ENCODE results near the gene CD63. TPM values are rescaled to one million over a fixed set of nuclear protein-coding genes. Genes with fewer than 3 reads are reported as not detected.
A peak's percentile ranks its signal among the peaks of the same experiment; 100 is the strongest.

The CD63 gene
- total RNA-seq, 2 donors from 2014 or later = 211 to 237 TPM

GRCh38 chr12:55720071-55720564 is 8.7 kb downstream of the CD63 start, which contains the start of gene RDH5:
RDH5 (plus strand) TSS chr12:55720393; CDS start chr12:55721185, 792 bp downstream.
- H3K4me3 Mint-ChIP-seq = no peak within 1 kb of the TSS
- H3K27me3 Mint-ChIP-seq = no peaks in the 10 kb centered on the region
- no peaks in the 10 kb centered on the region for H3K9me3 Mint-ChIP-seq
- H3K36me3 Mint-ChIP-seq (ENCODE audit: low read depth) = peaks cover 30% of the 10 kb centered on the region
- H3K4me1 Mint-ChIP-seq = peaks cover 28% of the 10 kb centered on the region
- no peak within 1 kb of the TSS for H3K27ac Mint-ChIP-seq
- ATAC-seq (replicated peaks) = no peak

- peaks cover 23% of the 10 kb centered on the region for H3K4me1 Mint-ChIP-seq
- peaks cover 23% of the 10 kb centered on the region for H3K36me3 Mint-ChIP-seq (ENCODE audit: low read depth)
- H3K27ac Mint-ChIP-seq = no peak overlapping the region
- ATAC-seq (replicated peaks) = no peak
- H3K4me3 Mint-ChIP-seq = no peak overlapping the region
- H3K9me3 Mint-ChIP-seq = no peaks in the 10 kb centered on the region
- no peaks in the 10 kb centered on the region for H3K27me3 Mint-ChIP-seq
Measured at GRCh38 chr12:55719371-55719770, 9.4 kb downstream of the CD63 start.

- Mint-ChIP-seq H3K27ac (no peak overlapping the region), H3K36me3 (ENCODE audit: low read depth) (peaks cover 18% of the 10 kb centered on the region), H3K4me1 (peaks cover 23% of the 10 kb centered on the region), H3K27me3 (no peaks in the 10 kb centered on the region), H3K9me3 (no peaks in the 10 kb centered on the region), H3K4me3 (peak overlapping the region; percentile 94)
- ATAC-seq (replicated peaks) = no peak
Measured at GRCh38 chr12:55718624-55719275, 10.1 kb downstream of the CD63 start.

GRCh38 chr12:55718015-55718414 is 10.8 kb downstream of the CD63 start:
- Mint-ChIP-seq H3K4me3 (peak overlapping the region; percentile 94), H3K36me3 (ENCODE audit: low read depth) (peaks cover 12% of the 10 kb centered on the region), H3K27me3 (no peaks in the 10 kb centered on the region), H3K27ac (peak overlapping the region; percentile 98), H3K4me1 (peaks cover 23% of the 10 kb centered on the region), H3K9me3 (no peaks in the 10 kb centered on the region)
- no peak for ATAC-seq (replicated peaks)

GRCh38 chr12:55717011-55718007 is 11.5 kb downstream of the CD63 start:
- H3K36me3 Mint-ChIP-seq (ENCODE audit: low read depth) = peaks cover 12% of the 10 kb centered on the region
- peaks cover 23% of the 10 kb centered on the region for H3K4me1 Mint-ChIP-seq
- H3K4me3 Mint-ChIP-seq = peak overlapping the region; percentile 94

GRCh38 chr12:55716582-55716957 is 12.2 kb downstream of the CD63 start:
- Mint-ChIP-seq H3K27ac (peak overlapping the region; percentile 98), H3K4me3 (peak overlapping the region; percentile 94), H3K4me1 (peaks cover 23% of the 10 kb centered on the region), H3K9me3 (no peaks in the 10 kb centered on the region), H3K36me3 (ENCODE audit: low read depth) (peaks cover 12% of the 10 kb centered on the region), H3K27me3 (no peaks in the 10 kb centered on the region)
- no peak for ATAC-seq (replicated peaks)

More at GRCh38 chr12:55717011-55718007, 11.5 kb downstream of the CD63 start:
- H3K9me3 Mint-ChIP-seq = no peaks in the 10 kb centered on the region
- peak; percentile 75 for ATAC-seq (replicated peaks)
- H3K27ac Mint-ChIP-seq = peak overlapping the region; percentile 98
- no peaks in the 10 kb centered on the region for H3K27me3 Mint-ChIP-seq

GRCh38 chr12:55715833-55716581 is 12.8 kb downstream of the CD63 start, which contains the start of gene BLOC1S1:
BLOC1S1 (plus strand) TSS chr12:55716046; CDS start chr12:55716052, 6 bp downstream.
- H3K4me1 Mint-ChIP-seq = peaks cover 23% of the 10 kb centered on the region
- peak within 1 kb of the TSS; percentile 94 for H3K4me3 Mint-ChIP-seq
- H3K27ac Mint-ChIP-seq = peak within 1 kb of the TSS; percentile 98
- H3K36me3 Mint-ChIP-seq (ENCODE audit: low read depth) = peaks cover 12% of the 10 kb centered on the region
- no peaks in the 10 kb centered on the region for H3K9me3 Mint-ChIP-seq
- no peaks in the 10 kb centered on the region for H3K27me3 Mint-ChIP-seq
- peak; percentile 91 for ATAC-seq (replicated peaks)

- H3K4me3 Mint-ChIP-seq = peak overlapping the region; percentile 94
- no peak for ATAC-seq (replicated peaks)
- H3K27me3 Mint-ChIP-seq = no peaks in the 10 kb centered on the region
- H3K4me1 Mint-ChIP-seq = peaks cover 23% of the 10 kb centered on the region
- H3K27ac Mint-ChIP-seq = peak overlapping the region; percentile 98
- H3K36me3 Mint-ChIP-seq (ENCODE audit: low read depth) = peaks cover 12% of the 10 kb centered on the region
- no peaks in the 10 kb centered on the region for H3K9me3 Mint-ChIP-seq
Measured at GRCh38 chr12:55715169-55715764, 13.5 kb downstream of the CD63 start.

GRCh38 chr12:55713721-55714120 is 15.1 kb downstream of the CD63 start:
- Mint-ChIP-seq H3K9me3 (no peaks in the 10 kb centered on the region), H3K36me3 (ENCODE audit: low read depth) (peaks cover 12% of the 10 kb centered on the region), H3K4me3 (no peak overlapping the region), H3K27ac (no peak overlapping the region), H3K27me3 (peaks cover 10% of the 10 kb centered on the region), H3K4me1 (peaks cover 28% of the 10 kb centered on the region)
- no peak for ATAC-seq (replicated peaks)

- Mint-ChIP-seq H3K36me3 (ENCODE audit: low read depth) (peaks cover 12% of the 10 kb centered on the region), H3K4me3 (no peak overlapping the region), H3K9me3 (no peaks in the 10 kb centered on the region), H3K27ac (no peak overlapping the region), H3K27me3 (peaks cover 16% of the 10 kb centered on the region), H3K4me1 (peaks cover 28% of the 10 kb centered on the region)
- ATAC-seq (replicated peaks) = no peak
Measured at GRCh38 chr12:55712700-55713415, 16.0 kb downstream of the CD63 start.

- no peak overlapping the region for H3K27ac Mint-ChIP-seq
- ATAC-seq (replicated peaks) = no peak
- peaks cover 17% of the 10 kb centered on the region for H3K27me3 Mint-ChIP-seq
- H3K36me3 Mint-ChIP-seq (ENCODE audit: low read depth) = peaks cover 12% of the 10 kb centered on the region
- H3K9me3 Mint-ChIP-seq = no peaks in the 10 kb centered on the region
- H3K4me3 Mint-ChIP-seq = no peak overlapping the region
- H3K4me1 Mint-ChIP-seq = peaks cover 23% of the 10 kb centered on the region
Measured at GRCh38 chr12:55711786-55712553, 16.8 kb downstream of the CD63 start.

- no peak for ATAC-seq (replicated peaks)
- Mint-ChIP-seq H3K27me3 (peaks cover 21% of the 10 kb centered on the region), H3K4me3 (peak overlapping the region; percentile 86), H3K36me3 (ENCODE audit: low read depth) (no peaks in the 10 kb centered on the region), H3K4me1 (peaks cover 18% of the 10 kb centered on the region), H3K9me3 (no peaks in the 10 kb centered on the region), H3K27ac (peak overlapping the region; percentile 58)
Measured at GRCh38 chr12:55708695-55709233, 20.0 kb downstream of the CD63 start.
